Caco-2 (cell line): Measurements from ENCODE around the gene MARS1. TPM values are rescaled to one million over a fixed set of nuclear protein-coding genes. Genes with fewer than 3 reads are reported as not detected.

Experiments
- BruUV-seq: library from RNA; stranded (reverse); fragments of 400-500 nt; replicated peaks from 2 replicates; lab custom pipeline; 2021; lab: Mats Ljungman, UMichigan
- CTCF ChIA-PET: fragments of 300-600 bp; sonication (Branson Sonifier 250); formaldehyde crosslinking; loops from one replicate; lab custom pipeline; 2022; ENCODE audit warnings: antibody characterized with exemption; lab: Charles Lee
- POLR2A ChIA-PET: fragments of 300-600 bp; sonication (Branson Sonifier 250); formaldehyde crosslinking; loops from one replicate; lab custom pipeline; 2022; ENCODE audit warnings: antibody characterized with exemption; lab: Charles Lee
- DNase-seq, 2 experiments: peaks; one replicate each; pipeline versions ENCODE4 v3.0.0 to v3.0.0-alpha.2; 2020 to 2022
- H3K27me3 ChIP-seq: replicated peaks from 2 replicates; pipeline ENCODE4 v1.6.0; 2011; ENCODE audit warnings: low read length; ENCODE audit not compliant: control insufficient read depth, insufficient read depth
- H3K36me3 ChIP-seq: 2 replicates; pipeline ENCODE4 v1.5.1; 2011; ENCODE audit warnings: low read length; ENCODE audit not compliant: control insufficient read depth, insufficient read depth
- H3K4me1 ChIP-seq: fragments of 250-450 bp; sonication (Bioruptor Pico); 2 replicates; pipeline ENCODE4 v1.5.1; 2020; ENCODE audit warnings: mild to moderate bottlenecking
- H3K4me3 ChIP-seq: 2 replicates; pipeline ENCODE4 v1.5.1; 2011; ENCODE audit warnings: low read depth, mild to moderate bottlenecking, control low read depth, low read length
- H3K9me3 ChIP-seq: fragments of 250-450 bp; sonication (Bioruptor Pico); 2 replicates; pipeline ENCODE4 v1.5.1; 2020; ENCODE audit warnings: mild to moderate bottlenecking, moderate library complexity
- H3K27ac Mint-ChIP-seq: one replicate; pipeline ENCODE4 v1.8.0; 2022; ENCODE audit warnings: mixed read lengths; ENCODE audit not compliant: unreplicated experiment
- H3K27me3 Mint-ChIP-seq: one replicate; pipeline ENCODE4 v1.8.0; 2022; ENCODE audit warnings: mixed read lengths; ENCODE audit not compliant: insufficient read depth, unreplicated experiment
- H3K36me3 Mint-ChIP-seq: one replicate; pipeline ENCODE4 v1.8.0; 2022; ENCODE audit warnings: mild to moderate bottlenecking, mixed read lengths; ENCODE audit not compliant: insufficient read depth, unreplicated experiment
- H3K4me1 Mint-ChIP-seq: one replicate; pipeline ENCODE4 v1.8.0; 2022; ENCODE audit warnings: low read depth, mixed read lengths; ENCODE audit not compliant: unreplicated experiment
- H3K4me3 Mint-ChIP-seq: one replicate; pipeline ENCODE4 v1.8.0; 2022; ENCODE audit warnings: mild to moderate bottlenecking, moderate library complexity, mixed read lengths; ENCODE audit not compliant: unreplicated experiment
- H3K9me3 Mint-ChIP-seq: one replicate; pipeline ENCODE4 v1.8.0; 2022; ENCODE audit warnings: mixed read lengths; ENCODE audit not compliant: unreplicated experiment
- intact Hi-C: fragments of 100-400 bp; cut with micrococcal nuclease; formaldehyde crosslinking; loops from one replicate; pipeline ENCODE4 v1.10.0; 2022; ENCODE audit not compliant: unreplicated experiment
- total RNA-seq: library from RNA; stranded (reverse); gene quantifications from 2 replicates; pipeline ENCODE4 v1.2.3, GENCODE V29; 2022
- TF ChIP-seq, protein P1 (sequence below), 2 experiments: fragments of 200-600 bp in 1 of 2; IDR thresholded peaks; 1 replicate in 1 of 2; 2 replicates in 1 of 2; pipeline versions ENCODE4 v1.5.1 to v1.8.0; 2011 to 2022; ENCODE audit warnings: antibody characterized with exemption in 1 of 2, control low read depth in 1 of 2, inconsistent platforms in 1 of 2, low read depth in 1 of 2, low read length in 1 of 2, mild to moderate bottlenecking in 1 of 2, moderate library complexity in 1 of 2; ENCODE audit not compliant: insufficient read depth in 1 of 2, severe bottlenecking in 1 of 2, unreplicated experiment in 1 of 2

MARS1 gene
- total RNA-seq, 1 experiment from 2014 or later, result 583 TPM

DNA sequence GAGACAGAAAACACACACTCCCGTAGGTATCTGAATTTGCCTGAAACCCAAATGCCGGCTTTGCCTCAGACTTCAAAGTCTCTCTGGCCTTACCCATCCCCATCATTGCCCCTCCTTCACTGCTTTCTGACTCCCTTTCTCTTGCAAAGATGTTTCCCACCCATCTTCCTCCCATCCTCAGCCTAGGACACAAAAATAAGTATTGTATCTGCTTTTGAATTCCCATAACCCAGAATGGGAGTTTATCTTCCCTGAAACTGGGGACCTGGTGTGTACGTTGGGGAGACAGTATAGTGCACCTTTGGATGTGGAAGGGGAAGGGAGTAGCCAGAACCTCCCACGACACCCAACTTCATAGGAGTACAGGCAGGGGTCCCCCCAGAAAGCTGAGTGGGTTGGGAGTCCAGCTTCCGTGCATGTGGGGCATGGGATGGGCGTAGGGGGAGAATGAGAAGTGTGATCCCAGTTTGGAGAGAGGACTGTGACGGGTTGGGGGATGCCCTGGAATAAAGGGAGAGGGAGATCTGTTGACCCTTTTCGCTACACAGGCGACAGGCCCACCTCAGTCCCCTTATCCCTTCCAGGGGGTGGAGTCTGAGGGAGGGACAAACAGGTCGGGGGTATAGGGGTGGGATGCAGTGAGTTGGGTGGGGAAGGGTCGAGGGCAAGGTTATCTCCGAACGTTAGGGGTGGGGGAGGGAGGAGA lies 61.5 kb downstream of the MARS1 start:
- no peaks in the 10 kb centered on the region for H3K9me3 Mint-ChIP-seq
- POLR2A ChIA-PET, result no interaction called here
- Histone ChIP-seq H3K36me3 (0 out of 2 replicates have a peak, but pooled peaks cover 1% of the 10 kb centered on the region), H3K27me3 (peaks cover 3% of the 10 kb centered on the region), H3K9me3 (no peaks in the 10 kb centered on the region), H3K4me1 (peaks cover 9% of the 10 kb centered on the region; the same call in 1 of the 2 replicates), H3K4me3 (0 out of 2 replicates have a peak overlapping the region, but pooled peaks have one; percentile 14)
- BruUV-seq, result no TSS peak
- H3K4me1 Mint-ChIP-seq, result peaks cover 10% of the 10 kb centered on the region
- peaks cover 15% of the 10 kb centered on the region for H3K36me3 Mint-ChIP-seq
- H3K27me3 Mint-ChIP-seq, result peaks cover 28% of the 10 kb centered on the region
- DNase-seq, result no peak
- peak overlapping the region; percentile 64 for H3K4me3 Mint-ChIP-seq
- CTCF ChIA-PET, result no interaction called here
- TF ChIP-seq, protein P1, sequence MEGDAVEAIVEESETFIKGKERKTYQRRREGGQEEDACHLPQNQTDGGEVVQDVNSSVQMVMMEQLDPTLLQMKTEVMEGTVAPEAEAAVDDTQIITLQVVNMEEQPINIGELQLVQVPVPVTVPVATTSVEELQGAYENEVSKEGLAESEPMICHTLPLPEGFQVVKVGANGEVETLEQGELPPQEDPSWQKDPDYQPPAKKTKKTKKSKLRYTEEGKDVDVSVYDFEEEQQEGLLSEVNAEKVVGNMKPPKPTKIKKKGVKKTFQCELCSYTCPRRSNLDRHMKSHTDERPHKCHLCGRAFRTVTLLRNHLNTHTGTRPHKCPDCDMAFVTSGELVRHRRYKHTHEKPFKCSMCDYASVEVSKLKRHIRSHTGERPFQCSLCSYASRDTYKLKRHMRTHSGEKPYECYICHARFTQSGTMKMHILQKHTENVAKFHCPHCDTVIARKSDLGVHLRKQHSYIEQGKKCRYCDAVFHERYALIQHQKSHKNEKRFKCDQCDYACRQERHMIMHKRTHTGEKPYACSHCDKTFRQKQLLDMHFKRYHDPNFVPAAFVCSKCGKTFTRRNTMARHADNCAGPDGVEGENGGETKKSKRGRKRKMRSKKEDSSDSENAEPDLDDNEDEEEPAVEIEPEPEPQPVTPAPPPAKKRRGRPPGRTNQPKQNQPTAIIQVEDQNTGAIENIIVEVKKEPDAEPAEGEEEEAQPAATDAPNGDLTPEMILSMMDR (IDR thresholded peaks at IDR 0.05; ENCODE audit: insufficient read depth in 1 of 2, low read depth in 1 of 2, low read length in 1 of 2, severe bottlenecking in 1 of 2, unreplicated experiment in 1 of 2), result no peak
- no peak overlapping the region for H3K27ac Mint-ChIP-seq
- intact Hi-C loops, result no loop called here

DNA sequence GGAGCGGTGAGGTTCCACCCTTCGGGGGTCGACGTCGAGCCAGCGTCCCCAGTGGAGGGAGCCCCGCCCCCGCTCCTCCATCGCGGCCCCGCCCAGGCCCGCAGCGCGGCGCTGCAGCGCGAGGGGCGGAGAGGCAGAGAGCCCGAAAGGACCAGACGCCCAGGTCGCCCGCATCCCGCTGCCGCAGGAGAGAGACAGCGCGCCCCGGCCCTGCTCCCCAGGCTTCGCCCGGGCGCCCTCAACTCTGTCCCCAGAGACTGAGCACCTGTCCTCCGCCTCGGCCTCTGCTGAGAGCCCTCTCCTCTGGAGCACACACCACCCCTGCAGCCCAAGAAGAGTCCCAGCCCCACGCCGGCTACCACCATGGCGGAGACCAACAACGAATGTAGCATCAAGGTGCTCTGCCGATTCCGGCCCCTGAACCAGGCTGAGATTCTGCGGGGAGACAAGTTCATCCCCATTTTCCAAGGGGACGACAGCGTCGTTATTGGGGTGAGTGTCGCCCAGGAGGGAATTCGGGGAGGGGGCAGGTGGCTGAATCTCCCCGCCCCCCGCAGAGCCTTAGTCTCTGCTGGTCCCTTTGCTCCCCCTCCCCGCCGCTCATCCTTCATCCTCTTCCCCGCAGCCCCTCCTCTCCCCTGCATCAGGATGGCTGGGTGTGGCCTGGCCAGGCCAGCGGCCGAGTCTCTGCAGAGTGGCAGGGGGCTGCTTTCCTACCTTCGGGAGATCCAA lies 62.2 kb downstream of the MARS1 start, which contains the start of gene KIF5A:
Gene KIF5A, plus strand, starts transcription at position 136 of the 732 bp plus-strand sequence. Its CDS starts 228 bp downstream, at position 364.
- peaks cover 3% of the 10 kb centered on the region for H3K27me3 ChIP-seq

More for the DNA sequence above, 62.2 kb downstream of the MARS1 start, which contains the start of gene KIF5A:
- H3K9me3 Mint-ChIP-seq, result no peaks in the 10 kb centered on the region
- Histone ChIP-seq H3K36me3 (0 out of 2 replicates have a peak, but pooled peaks cover 1% of the 10 kb centered on the region), H3K4me3 (0 out of 2 replicates have a peak within 1 kb of the TSS, but pooled peaks have one; percentile 14), H3K4me1 (peaks cover 9% of the 10 kb centered on the region; the same call in 1 of the 2 replicates), H3K9me3 (no peaks in the 10 kb centered on the region)
- intact Hi-C loops, result no loop called here
- no TSS peak for BruUV-seq
- TF ChIP-seq, protein P1 (IDR thresholded peaks at IDR 0.05; ENCODE audit: insufficient read depth in 1 of 2, low read depth in 1 of 2, low read length in 1 of 2, severe bottlenecking in 1 of 2, unreplicated experiment in 1 of 2), result no peak
- POLR2A ChIA-PET, result no interaction called here
- peaks cover 15% of the 10 kb centered on the region for H3K36me3 Mint-ChIP-seq
- H3K4me1 Mint-ChIP-seq, result peaks cover 10% of the 10 kb centered on the region
- H3K4me3 Mint-ChIP-seq, result peak within 1 kb of the TSS; percentile 64
- peaks cover 31% of the 10 kb centered on the region for H3K27me3 Mint-ChIP-seq
- CTCF ChIA-PET, result no interaction called here
- H3K27ac Mint-ChIP-seq, result no peak within 1 kb of the TSS
- peak in 1 of 2 experiments; percentile 30 for DNase-seq
